ENCODE measurements around the gene NFASC.

The NFASC gene

GRCh38 chr1:204959836-204960235 is 89.2 kb downstream of the NFASC start:
- DNase-seq (ENCODE audit: low read depth) = no peak

DNA sequence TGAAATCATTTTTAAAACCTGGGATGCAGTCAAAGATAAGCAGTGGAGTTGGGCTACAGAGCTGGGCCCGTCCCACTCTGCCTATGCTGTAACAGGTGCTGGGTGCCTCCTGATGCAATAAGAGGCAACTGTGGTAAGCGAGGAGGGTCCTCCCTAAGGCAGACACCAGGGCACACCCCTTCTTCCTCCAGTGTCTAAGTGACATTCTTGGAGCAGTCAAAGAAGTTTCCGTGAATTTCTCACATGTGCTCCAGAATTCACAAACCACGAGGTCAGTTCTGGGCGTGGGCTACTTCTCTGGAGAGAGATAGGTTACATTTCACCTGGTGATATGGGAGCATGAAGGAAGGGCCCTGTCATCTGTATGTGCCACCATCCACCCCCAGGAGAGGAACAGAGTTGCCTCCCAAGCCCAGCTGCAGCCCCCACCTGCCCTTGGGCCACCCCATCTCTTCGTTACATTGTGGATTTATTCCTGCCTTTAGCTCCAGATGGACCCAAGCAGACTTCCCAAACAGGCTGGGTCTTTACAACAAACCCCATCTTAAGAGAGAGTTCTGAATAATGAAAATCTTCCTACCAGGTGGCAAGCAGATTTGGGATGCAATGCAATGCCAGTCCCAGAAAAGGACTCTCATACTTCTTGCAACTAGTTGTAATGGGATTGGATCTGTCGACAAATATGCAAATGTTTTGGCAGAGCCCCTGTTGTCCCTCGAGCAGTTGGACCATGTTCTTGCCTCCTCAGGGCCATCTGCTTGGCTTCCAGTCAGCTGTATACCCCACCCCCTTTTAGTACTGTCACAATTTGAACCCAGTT is 89.9 kb downstream of the NFASC start:
- no peak for DNase-seq (ENCODE audit: low read depth)

GRCh38 chr1:204961765-204962419 is 91.2 kb downstream of the NFASC start:
- DNase-seq (ENCODE audit: low read depth) = no peak

DNA sequence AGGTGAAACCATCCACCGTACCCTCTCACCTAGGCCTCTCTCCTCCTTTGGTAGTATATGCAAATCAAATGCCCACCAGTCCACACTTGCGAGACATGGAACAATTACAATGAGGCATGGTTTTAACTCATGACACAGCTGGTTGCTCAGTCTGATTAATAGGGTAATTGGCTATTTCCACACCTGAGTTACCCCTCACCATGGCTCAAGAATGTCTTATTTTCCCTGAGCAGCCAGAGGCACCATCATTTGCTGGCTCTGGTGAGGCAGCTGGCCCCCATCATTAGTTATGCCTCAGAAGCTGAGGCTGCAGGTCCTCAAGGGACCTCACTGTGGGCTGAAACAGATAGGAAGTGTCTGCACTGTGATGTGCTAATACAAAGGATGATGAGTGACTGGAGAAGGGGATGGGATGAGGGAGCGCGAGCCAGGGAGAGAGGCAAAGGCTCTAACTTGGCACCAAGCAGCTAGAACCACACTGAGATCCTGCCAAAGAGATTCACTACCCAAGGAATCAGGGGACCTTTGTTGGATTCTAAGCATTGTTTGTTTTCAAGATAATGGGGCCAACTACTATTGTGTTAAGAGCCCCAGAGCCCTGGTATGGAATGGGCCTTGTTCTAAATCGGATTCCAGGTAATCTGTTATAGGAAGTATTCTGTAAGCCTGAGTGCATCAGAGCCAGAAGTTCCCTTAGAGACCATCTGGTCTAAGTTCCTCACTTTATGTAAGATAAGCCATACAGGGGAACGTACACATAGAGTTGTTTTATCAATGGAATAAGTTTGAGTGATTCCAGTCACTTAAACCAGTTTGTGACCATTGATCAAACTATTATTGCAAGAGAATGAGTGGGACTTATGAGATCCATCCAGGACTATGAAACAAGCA is 92.3 kb downstream of the NFASC start:
- no peak for DNase-seq (ENCODE audit: low read depth)

- DNase-seq (ENCODE audit: low read depth) = no peak
Observed at GRCh38 chr1:204967451-204967850, 96.8 kb downstream of the NFASC start.

- no peak for DNase-seq (ENCODE audit: low read depth)
Observed at GRCh38 chr1:204968135-204968534, 97.5 kb downstream of the NFASC start.

DNA sequence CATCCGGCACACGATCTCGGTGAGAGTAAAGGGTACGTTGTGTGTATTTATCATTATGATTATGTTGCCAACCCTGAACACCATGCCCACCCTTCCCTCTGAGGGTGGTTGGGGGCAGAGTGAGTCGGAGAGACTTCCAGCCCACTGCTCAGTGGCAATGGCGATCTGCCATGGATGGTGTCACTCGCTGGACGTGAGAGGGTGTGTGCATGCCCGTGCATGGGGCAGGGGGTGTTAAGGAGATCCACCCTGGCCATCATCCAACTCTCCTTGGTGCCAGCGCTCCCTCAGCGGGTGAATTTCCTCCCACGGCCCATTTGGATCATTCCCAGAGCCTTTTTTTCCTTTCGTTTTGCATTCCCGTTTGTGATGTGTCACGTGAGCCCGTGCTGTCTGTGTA is 98.3 kb downstream of the NFASC start:
- no peak for DNase-seq (ENCODE audit: low read depth)

DNA sequence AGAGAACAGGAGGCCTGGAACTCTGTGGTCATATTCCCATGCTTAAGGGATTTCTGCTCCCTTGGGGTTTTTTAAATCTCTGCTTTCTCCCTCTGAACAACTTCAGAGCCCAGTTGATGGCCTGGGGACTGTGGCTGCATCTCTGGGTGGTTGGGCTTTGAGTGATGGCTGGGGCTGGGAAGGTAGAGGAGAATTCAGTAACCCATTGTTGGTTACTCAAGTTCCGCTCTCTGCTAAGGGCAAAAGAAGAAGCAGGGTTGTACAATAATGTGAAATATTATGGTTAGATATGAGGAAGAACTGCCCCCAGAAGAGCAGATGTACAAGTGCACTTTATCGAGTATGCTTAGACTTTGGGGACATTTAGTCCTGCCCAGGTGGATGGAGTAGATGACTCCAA is 100.3 kb downstream of the NFASC start:
- DNase-seq (ENCODE audit: low read depth) = no peak

DNA sequence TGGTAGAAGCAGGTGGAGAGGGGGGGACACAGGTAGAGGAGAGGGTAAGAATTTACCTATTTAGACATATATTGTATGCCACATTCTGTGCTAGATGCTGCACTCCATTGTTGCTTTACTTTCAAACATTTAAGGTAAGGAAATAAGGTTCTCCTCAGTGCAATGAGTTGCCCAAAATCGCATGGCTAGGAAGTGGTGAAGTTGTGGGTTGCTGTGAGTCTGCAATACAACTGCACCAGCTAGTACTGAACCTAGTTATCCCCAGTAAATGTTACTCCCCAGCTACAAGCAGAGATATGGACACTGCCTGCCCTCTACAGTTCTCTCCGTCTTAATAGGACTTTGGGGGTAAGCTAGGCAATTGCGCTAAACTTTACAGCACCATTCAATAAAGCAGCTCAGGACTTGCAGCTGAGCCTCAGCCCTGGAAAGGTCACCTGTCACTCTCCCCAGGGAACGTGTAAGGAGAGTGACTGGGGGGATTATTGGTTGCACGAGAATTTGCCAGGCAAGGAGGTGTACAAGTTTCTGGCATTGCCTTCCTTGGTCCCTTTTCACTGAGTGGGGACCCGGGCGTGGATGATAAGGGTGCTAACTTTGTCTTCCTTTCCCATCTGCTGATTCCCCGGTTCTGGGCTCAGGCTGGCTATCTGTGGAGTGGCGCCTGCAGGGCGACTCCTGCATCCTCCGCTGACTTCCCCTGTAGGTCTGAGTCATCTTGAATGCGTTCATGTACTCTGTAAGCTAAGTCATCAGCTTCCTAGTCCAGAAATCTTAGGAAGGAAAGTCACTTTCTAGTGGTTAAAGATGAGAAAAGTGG is 101.1 kb downstream of the NFASC start:
- no peak for DNase-seq (ENCODE audit: low read depth)

GRCh38 chr1:204972426-204972825 is 101.8 kb downstream of the NFASC start:
- DNase-seq (ENCODE audit: low read depth) = no peak

GRCh38 chr1:204973449-204973848 is 102.8 kb downstream of the NFASC start:
- DNase-seq (ENCODE audit: low read depth) = no peak

- DNase-seq (ENCODE audit: low read depth) = no peak
Observed at GRCh38 chr1:204974327-204974726, 103.7 kb downstream of the NFASC start.

DNA sequence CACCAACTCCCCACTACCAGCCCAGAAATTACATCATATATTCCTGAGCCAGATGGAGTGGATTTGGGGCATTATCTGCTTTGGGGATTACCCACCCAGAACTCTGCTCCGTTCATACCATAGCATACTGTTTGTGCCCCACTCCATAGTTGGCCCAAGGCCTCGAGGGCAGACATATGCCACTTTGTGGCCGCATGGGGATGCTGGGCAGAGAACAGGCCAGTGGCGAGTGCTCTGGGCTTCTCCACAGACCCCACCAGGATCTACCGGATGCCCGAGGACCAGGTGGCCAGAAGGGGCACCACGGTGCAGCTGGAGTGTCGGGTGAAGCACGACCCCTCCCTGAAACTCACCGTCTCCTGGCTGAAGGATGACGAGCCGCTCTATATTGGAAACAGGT is 104.4 kb downstream of the NFASC start:
- no peak for DNase-seq (ENCODE audit: low read depth)

DNA sequence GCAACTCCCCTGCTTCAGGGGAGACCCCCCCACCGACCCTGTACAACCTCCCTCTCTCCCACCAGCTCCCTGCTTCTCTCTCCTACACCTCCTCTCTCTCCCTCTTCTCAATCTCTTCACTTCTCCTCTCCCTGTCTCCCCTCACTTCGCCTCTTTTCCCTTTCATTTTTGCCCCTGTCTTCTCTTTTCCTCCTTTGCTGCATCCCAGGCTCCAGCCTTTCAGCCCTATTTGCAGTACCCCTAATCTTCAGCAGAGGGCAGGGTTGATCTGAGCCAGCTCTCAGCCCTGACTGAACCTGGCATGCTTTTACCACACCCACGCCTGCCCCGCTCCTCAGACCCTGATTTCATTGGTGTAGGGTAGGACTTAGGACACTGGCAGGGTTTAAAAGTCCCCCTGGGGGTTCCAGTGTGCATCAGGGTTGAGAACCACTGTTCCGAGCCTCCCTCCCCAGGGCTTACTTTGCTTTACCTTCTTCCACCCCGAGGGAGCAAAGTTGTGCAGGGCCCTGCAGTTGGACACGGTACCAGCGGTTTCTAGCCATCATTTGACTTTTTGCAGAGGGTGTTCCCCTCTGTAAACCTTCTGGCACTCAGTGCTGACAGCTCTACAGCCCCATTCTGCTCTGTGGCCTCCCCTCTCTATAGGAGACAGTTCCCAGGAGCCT is 105.0 kb downstream of the NFASC start:
- DNase-seq (ENCODE audit: low read depth) = peak; percentile 23

DNA sequence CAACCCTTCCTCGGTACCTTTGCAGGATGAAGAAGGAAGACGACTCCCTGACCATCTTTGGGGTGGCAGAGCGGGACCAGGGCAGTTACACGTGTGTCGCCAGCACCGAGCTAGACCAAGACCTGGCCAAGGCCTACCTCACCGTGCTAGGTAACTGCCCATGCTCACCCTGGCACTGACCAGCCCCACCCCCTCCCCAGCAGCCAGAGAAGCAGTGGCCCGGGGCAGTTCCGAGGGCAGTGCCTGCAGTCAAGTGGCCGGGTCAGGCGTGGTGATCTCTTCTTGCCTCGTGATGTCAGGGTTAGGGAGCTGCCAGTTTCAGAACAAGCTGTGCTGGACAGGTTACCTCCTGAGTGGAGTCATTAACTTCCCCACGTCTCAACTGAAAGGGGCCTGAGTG is 106.0 kb downstream of the NFASC start:
- no peak for DNase-seq (ENCODE audit: low read depth)

DNA sequence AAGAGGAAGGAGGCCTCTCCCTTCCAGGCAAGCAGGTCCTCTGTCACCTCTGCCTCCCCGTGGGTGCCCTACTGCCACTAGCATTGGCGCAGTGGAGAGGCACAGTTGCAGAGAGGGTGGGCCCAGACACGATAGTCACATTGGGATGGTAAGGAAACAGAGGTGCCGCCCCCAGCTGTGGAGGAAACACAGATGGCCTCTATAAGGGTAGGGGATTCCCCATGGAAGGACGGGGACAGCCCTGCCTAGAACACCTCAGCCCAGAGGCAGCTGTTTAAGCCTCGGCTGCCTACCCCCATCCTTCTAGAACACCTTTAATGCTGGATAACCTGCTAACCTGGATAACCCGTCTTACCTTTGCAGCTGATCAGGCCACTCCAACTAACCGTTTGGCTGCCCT is 106.7 kb downstream of the NFASC start:
- no peak for DNase-seq (ENCODE audit: low read depth)

GRCh38 chr1:204978782-204979181 is 108.1 kb downstream of the NFASC start:
- DNase-seq (ENCODE audit: low read depth) = no peak

DNA sequence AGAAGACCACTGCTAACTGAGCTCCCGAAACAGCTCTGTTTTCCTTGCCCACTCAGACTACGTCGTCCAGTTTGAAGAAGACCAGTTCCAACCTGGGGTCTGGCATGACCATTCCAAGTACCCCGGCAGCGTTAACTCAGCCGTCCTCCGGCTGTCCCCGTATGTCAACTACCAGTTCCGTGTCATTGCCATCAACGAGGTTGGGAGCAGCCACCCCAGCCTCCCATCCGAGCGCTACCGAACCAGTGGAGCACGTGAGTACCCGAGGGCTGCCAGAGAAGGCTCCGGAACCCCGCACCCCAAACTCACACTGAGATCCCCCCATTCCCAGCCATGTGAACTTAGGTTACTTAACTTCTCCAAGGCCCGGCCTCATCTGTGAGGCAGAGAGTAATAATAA is 108.6 kb downstream of the NFASC start:
- no peak for DNase-seq (ENCODE audit: low read depth)

DNA sequence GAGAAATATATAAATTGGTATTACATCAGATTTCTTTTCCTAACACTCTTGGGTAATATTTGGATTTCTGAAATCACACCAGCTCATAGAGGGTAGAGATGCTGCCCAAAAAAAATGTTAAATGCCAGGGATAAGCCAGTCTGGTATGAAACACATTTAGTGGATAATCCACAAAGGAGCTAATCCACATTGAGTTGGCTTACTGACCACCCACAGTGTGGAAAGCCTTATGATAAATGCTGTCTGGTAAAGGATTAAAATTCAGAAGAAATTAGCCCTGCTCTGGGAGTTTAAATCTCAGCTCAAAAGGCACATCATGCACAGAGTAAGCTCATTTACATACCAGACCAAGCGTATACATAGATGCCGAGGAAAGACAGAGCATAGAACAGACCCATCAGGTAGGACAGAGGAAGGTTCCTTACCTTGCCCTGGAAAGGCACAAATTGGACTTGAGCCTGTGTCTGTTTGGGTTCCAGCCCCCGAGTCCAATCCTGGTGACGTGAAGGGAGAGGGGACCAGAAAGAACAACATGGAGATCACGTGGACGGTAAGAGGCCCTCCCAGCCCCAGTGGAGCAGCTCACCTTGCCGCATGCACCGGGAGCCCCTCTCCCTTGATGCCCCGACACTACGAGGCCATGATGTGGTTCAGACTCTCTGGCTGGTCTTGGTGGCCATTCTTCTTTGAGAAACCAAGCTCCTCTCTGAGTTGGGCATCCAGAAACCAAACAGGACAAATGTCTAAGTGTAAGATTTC is 109.4 kb downstream of the NFASC start:
- no peak for DNase-seq (ENCODE audit: low read depth)

GRCh38 chr1:204980840-204981405 is 110.3 kb downstream of the NFASC start:
- no peak for DNase-seq (ENCODE audit: low read depth)

All from T follicular helper cell (primary cell).